Epidermal melanocyte (primary cell): ENCODE data around the gene PMEPA1.
A peak's percentile ranks its signal among the peaks of the same experiment; 100 is the strongest.
"Not testable (repeated sequence)": the region's sequence is repeated elsewhere in the genome, so short reads cannot be mapped to it uniquely, and the experiment has no call there.

Experiments
- DNase-seq: peaks from one replicate; pipeline ENCODE4 v3.0.0; 2011; ENCODE audit warnings: low spot score; ENCODE audit not compliant: insufficient read length

The PMEPA1 gene

GRCh38 chr20:57651881-57652605 is 57.8 kb downstream of the PMEPA1 start:
- DNase-seq: no peak

- DNase-seq: peak; percentile 15
Measured at GRCh38 chr20:57650756-57651483, 58.9 kb downstream of the PMEPA1 start.

GRCh38 chr20:57650266-57650665 is 59.5 kb downstream of the PMEPA1 start:
- DNase-seq: no peak

- no peak for DNase-seq
Measured at GRCh38 chr20:57649617-57650015, 60.2 kb downstream of the PMEPA1 start.

- peak; percentile 8 for DNase-seq
Measured at GRCh38 chr20:57648878-57649616, 60.8 kb downstream of the PMEPA1 start.

- DNase-seq: no peak
Measured at GRCh38 chr20:57647933-57648785, 61.7 kb downstream of the PMEPA1 start.

- no peak for DNase-seq
Measured at GRCh38 chr20:57647006-57647932, 62.5 kb downstream of the PMEPA1 start.

- DNase-seq: no peak
Measured at GRCh38 chr20:57638895-57639236, 70.9 kb downstream of the PMEPA1 start.

- no peak for DNase-seq
Measured at GRCh38 chr20:57638173-57638894, 71.5 kb downstream of the PMEPA1 start.

- no peak for DNase-seq
Measured at GRCh38 chr20:57633945-57634491, 75.8 kb downstream of the PMEPA1 start.

- no peak for DNase-seq
Measured at GRCh38 chr20:57632286-57632685, 77.5 kb downstream of the PMEPA1 start.

GRCh38 chr20:57630061-57630460 is 79.8 kb downstream of the PMEPA1 start:
- no peak for DNase-seq

- not testable (repeated sequence) for DNase-seq
Measured at GRCh38 chr20:57629491-57629901, 80.3 kb downstream of the PMEPA1 start.

- not testable (repeated sequence) for DNase-seq
Measured at GRCh38 chr20:57628962-57629308, 80.9 kb downstream of the PMEPA1 start.

- no peak for DNase-seq
Measured at GRCh38 chr20:57628047-57628961, 81.5 kb downstream of the PMEPA1 start.

- DNase-seq: no peak
Measured at GRCh38 chr20:57627339-57627738, 82.5 kb downstream of the PMEPA1 start.

GRCh38 chr20:57625978-57626377 is 83.8 kb downstream of the PMEPA1 start:
- DNase-seq: no peak
